AG20443 (cell line): ENCODE data around the gene HAGH.
"Not testable (repeated sequence)": the region's sequence is repeated elsewhere in the genome, so short reads cannot be mapped to it uniquely, and the experiment has no call there.

Experiments
- DNase-seq: peaks from one replicate; pipeline ENCODE4 v3.0.0; 2012; ENCODE audit warnings: low spot score, mixed read lengths

Gene HAGH

DNA sequence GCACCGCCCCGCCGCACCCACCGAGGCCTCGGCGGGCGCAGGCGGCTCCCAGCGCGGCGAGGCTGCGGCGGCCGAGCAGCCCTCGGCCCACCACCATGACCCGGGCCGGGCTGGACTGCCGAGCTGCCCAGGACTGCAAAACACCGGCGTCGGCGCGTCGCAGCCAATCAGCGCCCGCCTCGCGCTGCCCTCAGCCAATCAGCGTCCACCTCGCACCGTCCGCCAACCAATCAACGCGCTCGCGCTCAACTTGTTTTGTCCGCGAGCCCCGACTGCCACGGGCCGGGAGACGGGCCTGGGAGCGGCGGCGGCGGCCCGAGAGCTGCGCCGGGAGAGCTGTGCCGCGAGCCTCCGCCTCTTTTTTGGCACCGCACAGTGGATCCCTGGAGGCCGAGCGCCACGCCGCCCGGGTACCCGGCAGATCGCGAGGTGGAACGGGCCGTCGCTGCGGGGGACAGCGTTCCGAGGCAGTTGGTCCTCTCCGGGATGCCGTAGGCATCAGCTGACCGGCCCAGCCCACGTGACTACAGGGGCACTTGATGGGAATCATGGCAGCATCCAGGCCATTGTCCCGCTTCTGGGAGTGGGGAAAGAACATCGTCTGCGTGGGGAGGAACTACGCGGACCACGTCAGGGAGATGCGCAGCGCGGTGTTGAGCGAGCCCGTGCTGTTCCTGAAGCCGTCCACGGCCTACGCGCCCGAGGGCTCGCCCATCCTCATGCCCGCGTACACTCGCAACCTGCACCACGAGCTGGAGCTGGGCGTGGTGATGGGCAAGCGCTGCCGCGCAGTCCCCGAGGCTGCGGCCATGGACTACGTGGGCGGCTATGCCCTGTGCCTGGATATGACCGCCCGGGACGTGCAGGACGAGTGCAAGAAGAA is at the start of gene HAGH, which contains the start of gene FAHD1:
Gene HAGH (minus strand): TSS at position 135 of the 883 bp plus-strand sequence. CDS start 38 bp downstream, at position 97.
Gene FAHD1 (plus strand): TSS at position 516 of the 883 bp plus-strand sequence. CDS start 33 bp downstream, at position 549.
- peak; percentile 100 for DNase-seq

- not testable (repeated sequence) for DNase-seq
Observed at GRCh38 chr16:1876066-1876465, 49.4 kb upstream of the HAGH start.

DNA sequence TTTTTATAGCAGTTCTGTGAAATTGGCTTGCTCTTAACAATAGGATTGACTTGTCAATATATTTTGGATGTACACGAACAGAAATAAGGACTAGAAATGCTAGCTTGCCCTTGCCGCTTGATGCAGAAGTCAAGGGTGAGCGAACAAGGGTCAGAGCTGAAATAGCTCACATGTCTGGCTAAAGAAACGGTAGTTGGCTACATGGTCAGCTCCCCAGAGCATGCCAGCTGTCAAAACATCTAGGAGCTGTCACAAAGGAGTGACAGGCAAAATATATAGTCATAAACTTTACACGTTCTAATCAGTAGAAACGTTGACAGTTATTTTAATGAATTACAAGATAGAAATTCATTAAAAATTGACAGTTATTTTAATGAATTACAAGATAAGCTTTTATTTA is 48.2 kb upstream of the HAGH start:
- DNase-seq = no peak

GRCh38 chr16:1871974-1872635 is 45.5 kb upstream of the HAGH start, which contains the start of gene MEIOB:
MEIOB (minus strand) TSS chr16:1872164; CDS start chr16:1868175, 3,989 bp downstream.
- peak; percentile 70 for DNase-seq

DNA sequence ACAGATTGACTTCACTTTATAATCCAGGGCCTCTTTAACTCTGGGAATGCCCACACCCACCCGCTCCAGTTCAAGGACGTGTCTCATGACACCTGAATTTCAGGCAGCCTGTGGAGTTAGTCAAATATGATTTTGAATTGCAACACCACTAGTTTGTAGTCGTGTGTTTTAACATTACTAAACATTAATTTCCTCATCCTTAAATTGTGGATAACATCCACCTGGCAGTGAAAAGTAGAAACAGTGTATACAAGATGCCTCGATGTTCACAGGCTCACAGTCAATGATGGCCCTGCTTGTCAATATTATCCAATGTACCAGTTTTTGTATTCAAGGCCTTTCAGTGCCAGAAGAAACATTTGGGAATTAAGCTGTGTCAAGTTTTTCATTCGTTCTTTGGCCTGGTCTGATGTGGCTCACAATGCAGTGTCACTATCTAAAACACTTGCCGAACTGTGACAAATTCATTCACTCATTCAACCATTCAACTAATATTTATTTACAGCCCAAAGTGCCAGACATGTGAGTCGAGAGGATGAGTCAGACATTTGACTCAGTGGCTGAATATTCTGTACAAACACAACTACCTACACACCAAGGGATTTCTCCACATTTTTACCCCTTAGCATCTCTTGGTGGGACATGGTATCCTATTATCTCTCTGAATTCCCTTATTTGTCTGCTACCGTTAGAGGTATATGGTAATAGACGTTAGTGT is 43.9 kb upstream of the HAGH start:
- peak; percentile 56 for DNase-seq

- no peak for DNase-seq
Observed at GRCh38 chr16:1865902-1866690, 39.5 kb upstream of the HAGH start.

DNA sequence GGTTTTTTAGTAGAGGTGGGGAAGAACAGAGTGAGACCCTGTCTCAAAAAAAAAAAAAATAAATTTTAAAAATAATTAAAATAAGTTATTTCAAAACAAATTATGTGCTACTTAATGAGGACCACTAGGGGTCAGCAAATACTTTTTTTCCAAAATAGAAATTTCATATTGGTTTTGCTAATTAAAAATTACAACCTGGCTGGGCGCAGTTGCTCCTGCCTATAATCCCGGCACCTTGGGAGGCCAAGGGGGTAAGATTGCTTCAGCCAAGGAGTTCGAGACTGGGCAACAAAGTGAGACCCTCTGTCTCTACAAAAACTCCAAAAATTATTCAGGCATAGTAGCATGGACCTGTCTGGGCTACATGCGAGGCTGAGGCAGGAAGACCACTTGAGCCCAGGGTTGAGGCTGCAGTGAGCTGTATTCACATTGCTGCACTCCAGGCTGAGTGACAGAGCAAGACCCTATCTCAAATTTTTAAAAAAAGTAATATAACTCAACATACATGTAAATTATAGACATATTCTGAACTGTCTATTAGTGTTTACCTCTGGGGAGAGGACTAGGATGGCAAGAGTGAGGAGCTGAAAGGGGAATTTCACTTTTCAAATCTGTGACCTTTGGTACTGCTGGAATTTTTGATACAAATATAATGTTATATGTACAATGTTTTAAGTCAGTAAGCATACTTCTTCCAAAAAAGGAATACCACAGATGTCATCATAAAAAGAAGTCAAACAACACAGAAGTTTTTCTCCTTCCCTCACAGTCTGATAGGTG is 37.2 kb upstream of the HAGH start:
- no peak for DNase-seq

GRCh38 chr16:1862394-1862793 is 35.8 kb upstream of the HAGH start:
- DNase-seq = no peak

DNA sequence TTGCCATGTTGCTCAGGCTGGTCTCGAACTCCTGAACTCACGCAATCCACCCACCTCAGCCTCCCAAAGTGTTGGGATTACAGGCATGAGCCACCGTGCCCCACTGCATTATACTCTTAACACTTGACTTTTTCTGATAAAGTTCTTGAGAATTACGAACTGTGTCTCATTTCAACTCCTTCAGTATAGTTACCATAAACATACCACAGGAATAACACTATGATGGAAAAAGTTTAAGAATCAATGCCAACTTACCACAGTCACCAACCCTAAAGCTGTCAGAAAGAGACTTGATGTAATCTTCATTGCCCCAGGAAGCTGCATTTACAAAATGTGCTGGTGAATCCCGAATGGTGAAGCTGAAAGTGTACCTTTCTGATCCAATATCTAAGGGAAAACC is 35.1 kb upstream of the HAGH start:
- DNase-seq = no peak

DNA sequence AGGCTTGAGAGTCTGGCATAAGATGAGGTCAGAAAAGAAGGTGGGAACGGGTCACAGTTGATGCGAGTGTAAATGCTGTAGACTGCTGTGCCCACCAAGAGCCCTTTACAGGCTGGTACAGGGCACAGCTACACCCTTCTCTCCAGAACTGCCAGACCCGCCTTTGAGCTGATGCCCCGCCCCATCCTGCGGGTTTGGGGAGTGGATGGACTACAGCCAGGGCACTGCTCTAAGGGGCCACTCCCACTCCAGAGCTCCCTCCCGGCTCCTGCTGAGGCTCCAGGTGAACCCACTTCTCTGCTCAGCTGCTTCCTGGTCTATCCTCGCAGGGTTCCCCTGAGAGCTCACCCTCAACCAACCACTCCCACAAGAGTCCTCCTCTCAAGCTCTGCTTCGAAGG is 33.0 kb upstream of the HAGH start:
- DNase-seq = no peak

DNA sequence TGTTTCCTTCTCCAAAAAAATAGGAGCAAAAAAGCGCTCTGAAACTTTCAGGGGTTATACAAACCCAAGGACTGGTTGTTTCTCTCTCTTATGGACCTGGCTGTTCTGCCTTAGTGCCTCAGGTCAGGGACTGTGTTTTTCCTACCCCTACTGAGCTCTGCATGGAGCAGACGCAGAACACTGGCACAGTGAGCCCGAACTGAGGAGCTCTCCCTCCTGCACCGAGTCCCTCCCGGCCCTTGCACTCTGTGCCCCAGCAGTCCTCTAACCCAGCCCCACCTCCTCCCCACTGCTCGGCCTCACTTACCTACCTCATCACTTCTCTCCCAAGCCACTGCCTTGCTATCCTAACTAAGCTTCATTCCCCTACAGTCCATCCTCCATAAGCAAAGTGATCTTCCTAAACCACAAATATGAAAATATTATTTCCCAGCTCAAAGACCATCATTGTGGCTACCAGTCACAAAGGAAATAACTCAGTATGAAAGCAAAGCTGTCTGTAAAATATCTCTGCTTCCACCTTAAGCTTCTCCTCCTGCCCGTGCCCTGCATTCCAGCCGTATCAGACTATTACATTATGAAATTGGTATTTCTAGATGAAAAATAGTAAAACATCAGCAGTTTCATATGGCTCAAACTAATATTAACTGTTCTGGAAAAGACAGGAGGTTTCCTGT is 31.7 kb upstream of the HAGH start:
- DNase-seq = no peak

- no peak for DNase-seq
Observed at GRCh38 chr16:1857433-1858097, 30.9 kb upstream of the HAGH start.

GRCh38 chr16:1851793-1852192 is 25.2 kb upstream of the HAGH start:
- DNase-seq = no peak

- DNase-seq = no peak
Observed at GRCh38 chr16:1850981-1851380, 24.4 kb upstream of the HAGH start.

- DNase-seq = no peak
Observed at GRCh38 chr16:1846416-1846815, 19.8 kb upstream of the HAGH start.

DNA sequence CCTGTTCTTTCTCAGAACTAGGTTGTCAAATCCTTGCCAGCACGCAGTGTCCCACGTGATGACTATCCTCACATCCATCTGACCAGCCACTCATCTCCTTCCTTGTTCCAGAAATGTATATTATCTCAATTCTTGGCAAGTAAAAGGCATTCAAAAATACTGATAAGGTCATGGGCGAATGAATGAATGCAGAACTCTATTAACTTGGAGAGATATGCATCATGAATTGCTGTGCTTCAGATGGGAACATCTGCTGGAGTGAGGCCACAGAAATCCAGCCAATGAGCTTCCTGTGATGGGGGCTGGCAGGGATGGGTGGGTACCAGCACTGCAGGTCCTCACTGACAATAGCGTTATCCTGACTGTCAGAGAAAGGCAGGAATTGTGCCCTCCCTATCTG is 19.4 kb upstream of the HAGH start:
- DNase-seq = no peak

- peak; percentile 69 for DNase-seq
Observed at GRCh38 chr16:1839554-1839953, 12.9 kb upstream of the HAGH start.

DNA sequence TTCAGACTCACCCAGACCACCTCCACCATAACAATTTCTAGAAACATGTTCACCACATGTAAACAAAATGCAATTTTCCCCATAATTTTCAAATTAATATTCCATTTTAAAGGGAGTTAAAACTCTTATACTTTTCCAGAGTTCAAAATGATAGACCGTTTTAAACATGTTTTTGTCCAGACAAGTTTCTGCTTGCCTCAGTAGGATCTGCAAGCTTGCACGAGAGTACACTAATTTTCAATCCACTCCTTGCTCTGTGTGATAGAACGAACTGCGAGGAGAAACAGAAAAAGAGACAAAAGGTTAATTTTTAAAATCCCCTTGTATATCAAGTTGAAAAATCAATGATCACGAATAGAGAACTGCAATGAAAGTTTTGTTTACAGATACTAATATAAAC is 7.5 kb upstream of the HAGH start:
- DNase-seq = no peak

DNA sequence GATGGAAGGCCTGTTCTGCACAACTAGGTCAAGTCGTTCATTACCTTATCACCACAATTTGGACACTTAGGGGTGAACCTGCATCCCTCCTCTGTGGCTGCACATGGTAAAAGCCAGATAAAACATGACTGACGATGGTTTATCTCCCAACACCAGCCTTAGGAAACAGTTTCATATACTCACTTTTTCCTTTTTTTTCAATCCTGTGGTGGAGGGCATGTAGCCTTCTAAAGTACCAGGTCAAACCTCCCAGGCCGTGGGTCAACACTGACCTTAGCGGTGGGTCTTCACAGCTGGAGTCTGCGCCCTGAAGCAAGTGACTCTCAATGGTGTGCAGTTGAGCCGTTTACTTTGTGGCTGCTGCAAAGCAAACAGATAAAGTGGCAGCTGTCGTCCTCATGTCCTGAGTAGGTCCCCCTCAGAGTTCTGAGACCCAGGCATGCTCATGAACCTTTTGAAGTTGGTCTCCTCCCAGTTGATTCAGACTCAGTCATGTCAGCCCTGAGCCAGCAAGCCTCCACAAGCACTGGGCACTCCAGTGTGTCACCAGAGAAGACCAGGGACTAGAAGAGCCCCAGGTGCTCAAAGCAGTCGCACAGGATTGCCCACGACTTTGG is 6.3 kb upstream of the HAGH start:
- DNase-seq = no peak
